KBM-7 (cell line): ENCODE data around the gene DIP2B.

ENCODE experiments used
- DNase-seq: peaks from one replicate; pipeline ENCODE4 v3.0.0-alpha.2; 2015
- in situ Hi-C: fragments of 300-500 bp; cut with MboI; formaldehyde crosslinking; loops from 2 replicates; pipeline ENCODE4 v1.14.3; 2020; ENCODE audit warnings: low sequenced_read_pairs, low pct_unique_long_range_greater_than_20kb, mixed read lengths

The DIP2B gene

DNA sequence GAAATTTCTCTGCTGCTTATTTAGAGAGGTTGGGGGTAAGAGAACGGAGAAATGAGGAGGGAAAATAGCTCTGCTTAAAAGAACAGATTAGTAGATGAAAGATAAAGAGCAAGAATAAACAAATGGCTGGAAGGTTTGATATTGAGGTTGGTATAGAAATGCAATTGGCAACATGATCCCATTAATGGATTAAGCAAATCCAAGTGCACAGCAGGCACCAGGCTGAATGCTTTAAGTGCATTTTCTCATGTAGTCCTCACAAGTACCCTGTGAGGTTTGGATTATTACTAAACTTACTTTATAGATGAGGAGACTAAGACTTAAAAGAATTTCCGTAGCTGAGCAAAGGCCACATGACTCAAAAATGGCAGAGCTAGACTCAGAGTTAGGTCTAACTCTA lies 182.2 kb downstream of the DIP2B start:
- in situ Hi-C loops = no loop called here
- no peak for DNase-seq

DNA sequence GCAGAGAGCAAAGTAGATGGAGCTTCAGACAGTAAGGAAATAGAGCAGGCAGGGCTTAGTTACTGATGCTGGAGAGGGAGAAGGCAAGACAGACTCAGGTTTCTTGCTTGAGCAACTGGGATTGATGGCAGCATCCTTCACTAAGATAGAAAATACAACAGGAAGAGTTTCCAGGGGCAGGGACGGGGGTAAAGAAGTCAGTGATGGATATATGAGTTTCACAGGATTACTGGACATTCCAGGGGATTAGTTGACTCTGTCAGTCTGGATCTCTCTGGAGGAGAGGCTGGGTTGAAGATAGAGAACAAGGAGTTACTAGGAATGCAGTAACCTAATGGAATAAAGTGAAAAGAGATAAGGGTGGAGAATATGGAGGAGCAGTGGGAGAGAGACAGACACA lies 184.7 kb downstream of the DIP2B start:
- in situ Hi-C loops = no loop called here
- DNase-seq = no peak

DNA sequence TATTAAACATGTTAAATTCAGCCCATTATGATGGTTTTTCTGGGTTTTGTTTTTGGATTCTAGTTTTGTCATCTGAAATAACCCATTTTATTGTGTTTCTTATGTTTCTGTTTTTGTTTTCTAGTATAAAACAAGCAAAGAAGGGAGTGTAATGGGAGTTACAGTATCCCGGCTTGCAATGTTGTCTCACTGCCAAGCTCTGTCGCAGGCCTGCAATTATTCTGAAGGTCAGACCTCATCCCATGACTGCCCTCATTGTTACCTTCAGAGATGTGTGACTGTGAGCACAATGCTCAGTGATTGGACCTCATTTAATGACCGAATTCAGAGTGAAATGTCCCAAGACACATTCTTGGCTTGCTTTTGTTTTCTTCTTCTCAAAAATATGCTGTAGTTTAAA lies 186.1 kb downstream of the DIP2B start:
- no peak for DNase-seq
- in situ Hi-C loops = no loop called here

DNA sequence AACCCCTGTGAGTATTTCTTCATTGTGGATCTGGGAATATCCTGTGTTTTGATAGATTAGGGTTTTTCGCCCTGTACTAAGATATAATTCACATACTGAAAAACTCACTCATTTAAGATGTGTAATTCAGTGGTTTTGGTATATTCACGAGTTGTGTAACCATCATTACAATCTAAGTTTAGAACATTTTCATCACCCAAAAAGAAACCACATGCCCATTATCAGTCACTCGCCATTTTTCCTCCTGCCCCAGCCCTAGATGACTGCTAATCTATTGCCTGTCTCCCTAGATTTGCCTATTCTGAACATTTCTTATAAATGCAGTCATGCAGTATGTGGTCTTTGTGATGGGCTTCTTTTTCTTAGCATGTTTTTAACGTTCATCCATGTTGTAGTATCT lies 191.2 kb downstream of the DIP2B start:
- in situ Hi-C loops = no loop called here
- DNase-seq = no peak

DNA sequence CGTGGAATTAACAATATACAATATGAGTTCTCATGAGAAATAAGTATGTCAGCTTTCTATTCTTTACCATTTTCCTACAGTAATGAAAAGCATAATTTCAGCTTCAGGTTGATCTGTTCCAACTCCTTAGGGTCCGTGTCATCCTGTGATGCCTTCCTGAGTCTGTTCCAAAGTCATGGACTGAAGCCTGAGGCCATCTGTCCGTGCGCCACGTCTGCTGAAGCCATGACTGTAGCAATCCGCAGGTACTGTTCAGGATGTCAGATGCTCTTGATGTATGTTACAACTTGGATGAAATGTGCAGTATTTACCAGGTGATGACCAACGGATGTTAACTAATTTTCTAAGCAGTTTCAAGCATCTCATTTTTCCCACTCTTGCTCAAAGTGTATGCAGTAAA lies 192.1 kb downstream of the DIP2B start:
- in situ Hi-C loops = no loop called here
- DNase-seq = no peak

DNA sequence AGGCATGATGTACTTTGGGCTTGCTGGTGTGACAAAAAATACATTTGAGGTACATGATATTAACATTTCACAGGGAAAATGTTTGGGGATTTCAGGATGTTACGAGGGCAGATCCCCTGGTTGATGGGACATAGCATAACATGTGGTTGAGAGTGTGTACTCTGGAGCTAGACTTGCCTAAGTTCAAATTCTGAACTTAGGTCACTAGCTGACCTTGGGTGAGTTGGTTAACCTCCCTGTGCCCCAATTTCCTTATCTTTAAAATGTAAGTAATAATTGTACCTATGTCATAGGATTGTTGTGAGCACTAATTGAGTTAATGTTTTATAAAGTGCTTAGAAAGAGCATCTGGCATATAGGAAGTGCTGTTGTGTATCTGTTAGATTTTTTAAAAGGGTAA lies 194.4 kb downstream of the DIP2B start:
- no peak for DNase-seq
- in situ Hi-C loops = no loop called here

DNA sequence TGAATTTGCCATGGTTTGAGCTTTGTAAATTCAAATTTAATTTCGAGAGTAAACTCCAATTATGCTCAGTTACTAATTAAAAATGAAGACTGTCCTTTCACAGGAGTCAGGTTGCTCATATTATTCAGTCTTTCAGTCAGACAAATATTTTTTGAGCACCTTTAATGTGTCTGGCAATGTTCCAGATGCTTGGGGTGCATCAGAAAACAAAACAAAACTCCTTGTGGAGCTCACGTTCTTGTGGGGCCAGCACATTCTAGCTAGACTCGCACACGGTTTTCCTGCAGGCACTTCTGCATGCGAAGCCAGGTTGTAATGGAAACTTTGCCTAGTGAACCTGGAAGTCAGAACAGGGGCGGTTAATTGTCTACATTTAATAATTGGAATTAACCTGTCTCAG lies 195.2 kb downstream of the DIP2B start:
- in situ Hi-C loops = no loop called here
- DNase-seq = no peak

DNA sequence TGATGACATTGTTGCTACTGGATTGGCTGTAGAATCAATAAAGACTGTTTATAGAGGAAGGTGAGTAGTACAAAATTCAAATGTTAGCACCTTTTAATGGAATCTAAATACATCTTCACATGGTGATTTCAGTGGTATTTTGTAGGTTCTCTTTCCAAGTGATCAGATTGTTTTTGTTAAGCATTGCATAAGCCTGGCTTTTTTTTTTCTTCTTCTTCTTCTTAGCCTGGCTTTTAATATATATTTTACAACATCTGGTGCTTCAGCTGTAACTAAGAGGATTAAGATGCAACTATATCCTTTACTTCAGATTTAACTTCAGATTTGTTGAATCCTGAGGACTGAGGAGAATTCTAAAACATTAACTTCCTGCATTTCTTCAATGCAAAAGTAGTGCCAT lies 201.8 kb downstream of the DIP2B start:
- in situ Hi-C loops = no loop called here

DNA sequence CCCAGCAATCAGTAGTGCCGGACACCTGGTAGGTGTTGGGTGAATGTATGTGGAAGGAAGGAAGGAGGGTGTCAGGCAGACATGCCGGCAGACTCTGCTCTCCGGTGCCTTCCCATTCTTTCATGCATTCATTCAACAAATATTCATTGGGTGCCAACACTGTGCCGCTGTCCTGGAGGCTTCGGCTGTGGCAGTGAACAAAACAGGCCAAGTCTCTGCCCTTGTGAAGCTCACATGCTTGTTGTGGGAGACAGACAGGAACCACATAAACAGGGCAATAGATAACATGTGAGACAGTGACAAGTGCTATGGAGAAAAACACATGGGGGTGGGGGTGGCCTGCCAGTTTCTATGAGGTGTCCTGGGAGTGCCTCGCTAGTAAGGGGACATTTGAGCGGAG lies 202.6 kb downstream of the DIP2B start:
- in situ Hi-C loops = no loop called here

More for the DNA sequence above, 201.8 kb downstream of the DIP2B start:
- DNase-seq = no peak

DNA sequence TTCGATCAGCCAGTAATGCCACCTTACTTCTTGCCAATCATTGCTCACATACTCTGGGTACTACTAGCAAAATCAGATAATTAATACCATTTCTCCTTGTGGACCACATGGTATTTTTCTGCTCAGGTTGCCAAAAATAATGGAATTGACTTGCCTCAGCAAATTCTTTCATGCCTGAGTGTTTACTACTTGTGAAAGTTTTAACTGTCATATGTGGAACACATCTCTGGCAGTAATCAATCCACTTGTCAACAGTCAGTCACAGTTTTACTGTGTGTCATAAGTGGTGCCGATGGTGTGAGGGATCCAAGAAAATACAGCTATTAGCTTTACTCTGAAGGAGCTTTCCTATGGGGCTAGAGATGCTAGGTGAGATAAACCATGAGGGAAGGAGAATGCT lies 203.8 kb downstream of the DIP2B start:
- in situ Hi-C loops = no loop called here
- DNase-seq = no peak

More for the DNA sequence above, 202.6 kb downstream of the DIP2B start:
- no peak for DNase-seq

DNA sequence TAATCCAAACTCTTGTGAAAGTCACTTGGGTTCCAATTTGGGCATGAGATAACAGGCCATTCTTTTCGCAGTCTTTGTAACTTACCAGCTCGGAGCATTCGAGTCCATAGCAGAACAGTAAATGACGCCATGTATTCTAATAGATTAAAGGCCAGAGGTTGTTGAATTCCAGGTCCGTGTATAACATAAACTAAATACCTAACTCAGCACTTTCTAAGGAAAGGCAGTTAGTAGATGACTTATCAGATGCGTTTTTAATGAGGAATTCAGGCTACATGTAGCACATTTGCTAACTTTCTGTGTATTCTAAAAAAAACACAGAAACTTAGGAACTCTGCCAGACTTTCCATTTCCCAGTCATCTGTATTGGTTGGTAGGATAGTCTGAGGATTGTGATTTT lies 206.3 kb downstream of the DIP2B start:
- no peak for DNase-seq
- in situ Hi-C loops = no loop called here

DNA sequence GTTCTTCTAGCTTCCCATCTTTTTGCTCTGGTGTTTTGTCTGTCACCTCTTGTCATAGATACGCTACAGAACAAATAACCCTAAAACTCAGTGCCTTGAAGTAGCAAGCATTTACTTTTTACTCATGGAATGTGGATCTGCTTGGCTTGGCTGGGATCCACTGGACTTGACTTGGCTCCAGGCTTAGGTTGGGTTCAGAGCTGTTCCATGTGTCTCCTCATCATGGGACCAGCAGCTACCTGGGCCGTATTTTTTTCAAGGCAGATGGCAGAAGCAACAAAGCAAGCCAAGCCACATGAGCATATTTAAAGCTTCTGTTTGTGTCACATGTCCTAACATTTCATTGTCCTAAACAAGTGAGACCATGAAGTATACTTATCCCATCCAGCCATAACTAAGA lies 210.4 kb downstream of the DIP2B start:
- DNase-seq = no peak
- in situ Hi-C loops = no loop called here

DNA sequence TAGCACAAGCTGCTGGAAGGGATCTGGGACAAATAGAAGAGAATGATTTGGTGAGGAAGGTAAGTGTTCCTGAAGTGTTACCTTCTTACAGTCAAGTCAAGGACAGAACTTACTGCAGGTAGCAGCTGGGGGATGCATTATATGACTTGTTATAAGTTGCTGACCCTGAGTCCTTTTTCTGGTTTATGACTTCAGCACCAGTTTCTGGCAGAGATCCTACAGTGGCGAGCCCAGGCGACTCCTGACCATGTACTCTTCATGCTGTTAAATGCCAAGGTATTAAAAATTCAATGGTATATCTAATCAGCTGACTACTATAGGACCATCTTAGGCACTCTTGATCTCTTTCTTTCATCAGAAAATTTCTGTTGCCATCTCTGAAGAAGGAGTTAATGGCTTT lies 214.0 kb downstream of the DIP2B start:
- in situ Hi-C loops = no loop called here
- no peak for DNase-seq

DNA sequence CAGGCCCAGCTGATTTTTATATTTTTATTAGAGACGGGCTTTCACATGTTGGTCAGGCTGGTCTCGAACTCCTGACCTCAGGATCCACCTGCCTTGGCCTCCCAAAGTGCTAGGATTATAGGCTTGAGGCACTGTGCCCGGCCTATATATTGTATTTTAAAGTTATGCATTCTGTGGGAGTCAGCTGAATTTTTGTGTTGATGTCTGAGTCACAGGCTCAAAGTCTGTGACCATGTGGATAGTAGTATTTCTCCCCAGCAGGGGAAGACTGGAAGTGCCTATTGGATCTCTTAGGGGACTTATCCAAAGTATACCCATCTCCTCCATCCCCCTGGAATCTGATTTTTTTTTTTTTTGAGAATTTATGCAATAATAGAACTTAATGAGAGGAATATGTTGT lies 215.3 kb downstream of the DIP2B start:
- no peak for DNase-seq
- in situ Hi-C loops = no loop called here

DNA sequence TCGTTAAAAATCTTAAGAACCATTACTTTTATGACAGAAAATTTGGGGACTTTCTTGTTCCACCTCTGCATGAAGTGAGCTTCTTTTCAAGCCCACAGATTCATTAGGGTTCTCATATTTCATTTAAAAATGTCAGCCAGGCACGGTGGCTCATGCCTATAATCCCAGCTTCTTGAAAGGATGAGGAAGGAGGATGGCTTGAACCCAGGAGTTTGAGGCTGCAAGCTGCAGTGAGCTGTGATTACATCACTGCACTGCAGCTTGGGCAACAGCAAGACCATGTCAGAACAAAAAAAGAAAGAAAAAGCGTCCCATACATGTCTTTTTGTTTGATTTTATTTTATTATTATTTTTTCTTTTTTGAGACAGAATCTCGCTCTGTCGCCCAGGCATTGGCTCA lies 215.7 kb downstream of the DIP2B start:
- no peak for DNase-seq
- in situ Hi-C loops = no loop called here

DNA sequence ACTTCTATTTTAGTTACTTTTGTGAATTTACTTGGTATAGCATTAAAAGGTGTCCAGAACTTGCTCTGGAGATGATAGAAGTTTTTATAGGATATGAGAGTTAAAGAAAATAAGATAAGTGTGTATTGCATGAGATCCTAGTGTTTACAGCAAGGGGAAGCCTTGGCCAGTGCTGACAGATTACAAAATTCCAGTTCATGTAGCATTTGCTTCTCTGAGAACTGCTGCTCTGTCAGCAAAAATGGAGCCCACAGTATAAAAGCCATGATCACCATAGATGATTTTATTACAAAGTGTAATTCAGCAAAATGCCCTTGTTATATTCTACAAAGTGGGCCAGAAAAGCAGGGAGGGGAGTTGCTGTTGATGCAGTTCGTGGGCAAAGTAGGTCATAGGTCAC lies 219.1 kb downstream of the DIP2B start:
- DNase-seq = no peak
- in situ Hi-C loops = no loop called here

DNA sequence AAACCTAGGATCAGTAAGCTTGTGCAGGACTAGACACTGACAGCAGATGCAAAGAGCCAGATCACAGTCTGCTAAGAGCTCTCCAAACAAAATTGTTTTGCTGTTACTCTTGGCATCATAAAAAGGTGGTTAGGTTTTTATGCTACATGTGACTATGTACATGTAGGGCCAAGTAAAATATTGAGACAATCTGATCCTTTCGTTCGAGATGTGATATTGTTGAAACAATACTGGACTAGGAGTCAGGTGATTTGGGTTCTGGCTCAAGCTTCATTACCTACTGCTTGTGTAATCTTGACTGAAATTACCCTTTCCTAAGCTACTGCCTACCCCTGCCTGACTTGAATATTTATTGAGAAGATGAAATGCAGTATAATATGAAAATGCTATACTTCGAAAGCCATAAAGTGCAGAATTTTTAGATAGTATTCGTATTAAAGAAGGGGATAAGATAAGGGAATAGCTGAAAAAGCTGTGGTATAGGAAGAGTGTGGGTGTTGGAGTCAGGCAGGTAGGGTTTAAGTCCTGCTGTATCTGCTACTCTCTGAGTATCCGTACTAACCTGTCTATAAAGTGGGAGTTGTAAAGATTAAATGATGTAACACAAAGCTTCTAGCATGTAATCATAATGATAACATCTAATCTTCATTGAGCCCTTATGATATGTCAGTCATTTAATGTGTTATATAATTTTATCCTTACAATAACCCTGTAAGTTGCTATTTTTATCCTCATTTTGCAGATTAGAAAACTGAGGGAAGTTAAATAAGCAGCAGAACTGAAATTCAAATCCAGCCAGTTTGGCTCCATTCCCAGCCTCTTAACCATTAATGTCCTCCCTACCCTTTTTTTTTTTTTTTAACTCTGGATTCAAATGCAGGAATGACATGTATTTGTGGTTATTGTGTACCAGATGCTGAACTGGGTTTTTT lies 220.5 kb downstream of the DIP2B start:
- no peak for DNase-seq
- in situ Hi-C loops = loop anchor here (25.0 kb wide), 1 partner anchor 238 kb away; no protein-coding TSS in a partner anchor

DNA sequence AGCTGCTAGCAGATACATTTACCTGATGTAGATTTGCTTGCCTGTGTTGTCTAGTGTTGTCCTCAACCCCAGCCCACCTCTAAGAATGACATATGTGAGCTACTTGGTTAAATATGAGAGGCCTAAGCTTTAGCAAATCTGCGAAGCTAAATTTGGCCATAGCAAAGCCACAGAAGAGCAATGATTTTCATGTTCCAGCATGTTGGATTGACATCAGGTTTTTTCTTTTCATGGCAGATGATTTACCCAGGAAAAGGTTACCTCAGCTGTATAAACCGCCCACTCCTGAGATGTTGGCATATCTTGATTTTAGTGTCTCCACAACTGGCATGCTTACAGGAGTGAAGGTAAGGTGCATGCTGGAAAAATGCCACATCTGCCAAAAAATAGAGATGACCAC lies 222.7 kb downstream of the DIP2B start:
- no peak for DNase-seq
- in situ Hi-C loops = loop anchor here (25.0 kb wide), 1 partner anchor 240 kb away; no protein-coding TSS in a partner anchor

DNA sequence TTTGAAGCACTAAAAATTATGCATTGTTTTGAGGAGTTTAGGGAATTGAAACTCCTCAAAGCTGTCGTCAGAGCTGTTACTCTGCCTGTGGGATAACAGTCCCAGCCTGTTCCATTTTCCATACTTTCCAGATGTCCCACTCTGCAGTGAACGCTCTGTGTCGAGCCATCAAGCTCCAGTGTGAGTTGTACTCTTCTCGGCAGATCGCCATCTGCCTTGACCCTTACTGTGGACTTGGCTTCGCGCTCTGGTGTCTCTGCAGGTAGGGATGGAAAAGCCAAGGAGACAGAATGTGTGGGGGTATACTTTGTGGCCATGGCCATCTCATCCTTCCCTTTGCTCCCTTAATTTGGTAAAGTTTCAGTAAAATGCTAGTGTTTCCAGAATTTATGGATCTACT lies 223.6 kb downstream of the DIP2B start:
- in situ Hi-C loops = loop anchor here (25.0 kb wide), 1 partner anchor 241 kb away; no protein-coding TSS in a partner anchor
- no peak for DNase-seq

DNA sequence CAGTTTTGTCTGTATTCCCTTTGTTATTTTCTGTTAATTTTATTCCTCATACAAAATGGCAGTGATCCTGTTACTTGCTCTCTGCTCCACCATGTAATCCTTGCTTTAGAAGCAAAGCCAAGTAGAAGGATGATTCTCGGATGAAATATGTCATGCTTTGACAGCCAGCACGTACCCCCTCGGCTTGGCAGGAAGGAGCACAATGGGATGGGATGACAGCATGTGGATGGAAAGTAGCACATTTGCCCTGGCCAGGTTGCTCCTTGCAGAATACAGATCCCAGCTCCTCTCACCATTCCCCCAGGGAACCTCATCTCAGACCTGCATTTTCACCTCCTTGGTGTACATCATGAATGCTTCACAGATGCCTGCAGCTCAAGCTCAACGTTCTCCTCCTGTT lies 224.1 kb downstream of the DIP2B start:
- in situ Hi-C loops = loop anchor here (25.0 kb wide), 1 partner anchor 242 kb away; no protein-coding TSS in a partner anchor
- DNase-seq = no peak

DNA sequence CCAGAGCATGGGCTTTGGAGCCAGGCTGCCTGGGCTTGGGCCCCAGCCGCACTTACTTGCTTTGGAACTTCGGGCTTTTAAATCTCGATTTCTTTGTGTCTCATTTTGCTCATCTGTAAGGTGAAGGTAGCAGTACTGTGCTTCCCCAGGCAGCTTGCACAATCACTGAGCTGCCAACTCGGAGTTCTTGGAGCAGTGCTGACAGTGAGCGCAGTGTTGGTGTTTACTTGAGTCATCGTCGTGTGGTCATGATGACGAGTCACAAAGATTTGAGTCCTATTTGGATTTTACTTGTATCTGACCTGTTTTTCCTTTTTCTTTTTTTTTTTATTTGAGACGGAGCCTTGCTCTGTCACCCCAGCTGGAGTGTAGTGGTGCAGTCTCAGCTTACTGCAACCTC lies 227.8 kb downstream of the DIP2B start:
- DNase-seq = no peak
- in situ Hi-C loops = loop anchor here (25.0 kb wide), 1 partner anchor 245 kb away; no protein-coding TSS in a partner anchor
